CD1c-positive myeloid dendritic cell (primary cell): ENCODE data around the gene FAM163B.

ENCODE experiments used
- DNase-seq: peaks from one replicate; pipeline ENCODE4 v3.0.0-alpha.2; 2016; ENCODE audit errors: extremely low spot score

Gene FAM163B

GRCh38 chr9:133599470-133600173 is 9.6 kb downstream of the FAM163B start:
- DNase-seq = no peak

- no peak for DNase-seq
These were observed 10.2 kb downstream of the FAM163B start for GRCh38 chr9:133598978-133599377.

GRCh38 chr9:133597316-133597957 is 11.8 kb downstream of the FAM163B start:
- DNase-seq = no peak

- DNase-seq = no peak
These were observed 13.3 kb downstream of the FAM163B start for GRCh38 chr9:133595910-133596309.

- DNase-seq = no peak
These were observed 14.9 kb downstream of the FAM163B start for GRCh38 chr9:133594310-133594709.

- no peak for DNase-seq
These were observed 15.5 kb downstream of the FAM163B start for GRCh38 chr9:133593587-133594253.

- no peak for DNase-seq
These were observed 16.3 kb downstream of the FAM163B start for GRCh38 chr9:133592731-133593409.

- no peak for DNase-seq
These were observed 17.2 kb downstream of the FAM163B start for GRCh38 chr9:133591985-133592384.

GRCh38 chr9:133591116-133591910 is 17.9 kb downstream of the FAM163B start:
- DNase-seq = no peak

GRCh38 chr9:133590231-133590855 is 18.8 kb downstream of the FAM163B start:
- DNase-seq = no peak

GRCh38 chr9:133589454-133590227 is 19.5 kb downstream of the FAM163B start:
- DNase-seq = peak; percentile 10

GRCh38 chr9:133587466-133587865 is 21.7 kb downstream of the FAM163B start:
- DNase-seq = no peak

GRCh38 chr9:133587051-133587450 is 22.1 kb downstream of the FAM163B start:
- DNase-seq = no peak

GRCh38 chr9:133585481-133586351 is 23.5 kb downstream of the FAM163B start:
- DNase-seq = no peak

GRCh38 chr9:133584559-133585476 is 24.4 kb downstream of the FAM163B start:
- no peak for DNase-seq

- no peak for DNase-seq
These were observed 25.0 kb downstream of the FAM163B start for GRCh38 chr9:133584167-133584558.

- no peak for DNase-seq
These were observed 25.6 kb downstream of the FAM163B start for GRCh38 chr9:133583586-133583985.

- DNase-seq = no peak
These were observed 26.1 kb downstream of the FAM163B start for GRCh38 chr9:133583111-133583510.
